ENCODE measurements around the gene FAM98C.

Gene FAM98C

DNA sequence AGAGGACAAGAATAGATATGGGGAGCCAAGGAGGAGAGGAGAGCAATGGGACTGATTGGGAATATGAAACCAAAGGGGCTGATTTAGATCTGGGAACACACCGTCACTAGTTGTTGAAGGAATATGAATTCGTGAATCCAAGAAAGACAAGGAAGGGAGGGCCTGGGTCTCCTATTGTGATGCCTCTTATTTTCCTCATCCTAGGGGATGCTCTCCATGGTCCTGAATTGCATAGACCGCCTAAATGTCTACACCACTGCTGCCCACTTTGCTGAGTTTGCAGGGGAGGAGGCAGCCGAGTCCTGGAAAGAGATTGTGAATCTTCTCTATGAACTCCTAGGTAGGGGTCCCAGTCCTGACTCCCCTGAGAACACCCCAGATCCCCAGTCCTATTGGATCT is 52.1 kb downstream of the FAM98C start:
- TF ChIP-seq, protein P1, sequence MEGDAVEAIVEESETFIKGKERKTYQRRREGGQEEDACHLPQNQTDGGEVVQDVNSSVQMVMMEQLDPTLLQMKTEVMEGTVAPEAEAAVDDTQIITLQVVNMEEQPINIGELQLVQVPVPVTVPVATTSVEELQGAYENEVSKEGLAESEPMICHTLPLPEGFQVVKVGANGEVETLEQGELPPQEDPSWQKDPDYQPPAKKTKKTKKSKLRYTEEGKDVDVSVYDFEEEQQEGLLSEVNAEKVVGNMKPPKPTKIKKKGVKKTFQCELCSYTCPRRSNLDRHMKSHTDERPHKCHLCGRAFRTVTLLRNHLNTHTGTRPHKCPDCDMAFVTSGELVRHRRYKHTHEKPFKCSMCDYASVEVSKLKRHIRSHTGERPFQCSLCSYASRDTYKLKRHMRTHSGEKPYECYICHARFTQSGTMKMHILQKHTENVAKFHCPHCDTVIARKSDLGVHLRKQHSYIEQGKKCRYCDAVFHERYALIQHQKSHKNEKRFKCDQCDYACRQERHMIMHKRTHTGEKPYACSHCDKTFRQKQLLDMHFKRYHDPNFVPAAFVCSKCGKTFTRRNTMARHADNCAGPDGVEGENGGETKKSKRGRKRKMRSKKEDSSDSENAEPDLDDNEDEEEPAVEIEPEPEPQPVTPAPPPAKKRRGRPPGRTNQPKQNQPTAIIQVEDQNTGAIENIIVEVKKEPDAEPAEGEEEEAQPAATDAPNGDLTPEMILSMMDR (IDR thresholded peaks at IDR 0.05; ENCODE audit: control insufficient read depth, extremely low read depth, insufficient read depth): no peak
- peak; percentile 1 for DNase-seq (ENCODE audit: low read depth)
- no peak overlapping the region for H3K4me3 ChIP-seq (ENCODE audit: low read depth, low read length)

DNA sequence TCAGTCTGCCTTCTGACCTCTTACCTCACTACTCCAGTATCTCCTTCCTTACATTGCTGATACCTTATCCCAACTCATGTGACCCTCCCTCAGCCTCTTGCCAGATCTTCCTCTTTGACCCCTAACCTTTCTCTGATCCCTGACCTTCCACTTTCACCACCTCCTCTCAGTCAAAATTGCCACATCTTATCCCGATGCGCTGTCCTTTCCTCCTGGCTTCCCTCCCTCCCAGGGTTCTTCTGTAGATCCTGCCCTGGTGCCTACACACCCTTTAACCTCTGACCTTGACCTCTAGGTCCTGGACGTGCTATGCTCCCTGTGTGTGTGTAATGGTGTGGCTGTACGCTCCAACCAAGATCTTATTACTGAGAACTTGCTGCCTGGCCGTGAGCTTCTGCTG is 54.3 kb downstream of the FAM98C start:
- H3K4me3 ChIP-seq (ENCODE audit: low read depth, low read length): no peak overlapping the region
- DNase-seq (ENCODE audit: low read depth): no peak
- TF ChIP-seq, protein P1 (IDR thresholded peaks at IDR 0.05; ENCODE audit: control insufficient read depth, extremely low read depth, insufficient read depth): no peak

DNA sequence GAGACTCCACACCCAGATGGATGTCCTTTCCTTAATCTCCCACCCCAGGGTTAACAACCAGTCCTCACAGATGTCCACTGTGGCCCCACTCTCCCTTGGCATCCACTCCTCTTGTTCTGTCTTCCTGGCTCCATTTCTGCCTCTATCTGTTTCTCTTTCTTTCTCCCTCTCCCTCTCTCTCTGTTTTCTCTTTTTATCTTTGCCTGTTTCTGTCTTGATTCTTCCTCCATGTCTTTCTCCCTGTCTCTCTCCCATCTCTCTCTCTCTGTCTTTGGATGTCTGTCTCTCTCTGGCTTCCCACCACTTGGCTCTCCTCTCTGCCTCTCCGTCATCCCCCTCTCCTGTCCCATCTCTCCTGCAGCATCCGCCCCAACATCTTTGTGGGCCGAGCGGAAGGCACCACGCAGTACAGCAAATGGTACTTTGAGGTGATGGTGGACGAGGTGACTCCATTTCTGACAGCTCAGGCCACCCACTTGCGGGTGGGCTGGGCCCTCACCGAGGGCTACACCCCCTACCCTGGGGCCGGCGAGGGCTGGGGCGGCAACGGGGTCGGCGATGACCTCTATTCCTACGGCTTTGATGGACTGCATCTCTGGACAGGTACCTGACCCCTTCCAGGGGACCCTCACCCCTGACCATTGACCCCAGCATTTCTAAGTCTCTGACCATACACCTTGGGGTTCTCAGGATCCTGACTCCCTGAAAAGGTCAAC is 55.0 kb downstream of the FAM98C start:
- TF ChIP-seq, protein P1 (IDR thresholded peaks at IDR 0.05; ENCODE audit: control insufficient read depth, extremely low read depth, insufficient read depth): no peak
- no peak overlapping the region for H3K4me3 ChIP-seq (ENCODE audit: low read depth, low read length)
- DNase-seq (ENCODE audit: low read depth): no peak

All from LNCaP clone FGC (cell line).